GM20000 (cell line): Measurements from ENCODE around the gene KYAT1.

Experiments
- DNase-seq: peaks from one replicate; pipeline ENCODE4 v3.0.0; 2012; ENCODE audit warnings: low spot score
- TF ChIP-seq, protein P1 (sequence below): IDR thresholded peaks from 2 replicates; pipeline ENCODE4 v1.5.1; 2012; ENCODE audit warnings: mild to moderate bottlenecking, control low read depth; ENCODE audit errors: extremely low read depth, missing control alignments

Gene KYAT1

DNA sequence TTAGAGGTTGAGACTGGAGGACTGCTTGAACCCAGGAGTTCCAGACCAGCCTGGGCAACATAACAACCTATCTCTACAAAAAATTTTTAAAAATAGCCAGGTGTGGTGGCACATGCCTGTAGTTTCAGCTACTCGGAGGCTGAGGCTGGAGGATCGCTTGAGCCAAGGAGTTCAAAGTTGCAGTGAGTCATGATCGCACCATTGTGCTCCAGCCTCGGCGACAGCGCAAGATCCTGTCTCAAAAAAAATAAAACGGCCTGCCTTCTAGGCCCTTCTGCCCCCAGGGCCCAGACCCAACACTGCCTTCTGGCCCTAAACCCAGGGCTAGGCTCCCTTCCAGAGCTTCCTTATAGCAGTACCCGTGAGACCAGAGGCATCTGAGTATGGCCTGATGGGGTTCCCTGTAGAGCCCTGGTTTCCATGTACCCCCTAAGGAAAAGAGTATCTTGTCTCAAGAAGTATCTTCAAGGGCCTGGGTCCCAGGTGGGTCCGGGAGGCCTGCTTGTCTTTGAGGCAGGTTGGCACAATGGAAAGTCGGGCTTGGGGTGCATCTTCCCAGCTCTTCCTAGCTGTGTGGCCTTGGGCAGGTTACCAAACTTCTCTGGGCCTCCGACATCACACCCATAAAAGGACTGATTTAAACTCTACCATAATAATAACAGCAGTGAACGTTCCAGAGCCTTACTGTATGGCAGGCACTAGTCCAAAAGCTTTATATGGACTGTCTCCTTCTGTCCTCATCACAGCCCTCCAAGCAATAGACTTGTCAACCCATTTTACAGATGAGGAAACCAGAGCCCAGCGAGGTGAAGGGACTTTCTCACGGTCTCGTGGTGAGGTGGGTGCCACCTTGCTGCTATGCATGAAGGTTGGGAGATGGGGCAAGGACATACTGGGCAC is 9.8 kb upstream of the KYAT1 start:
- DNase-seq: no peak
- TF ChIP-seq, protein P1, sequence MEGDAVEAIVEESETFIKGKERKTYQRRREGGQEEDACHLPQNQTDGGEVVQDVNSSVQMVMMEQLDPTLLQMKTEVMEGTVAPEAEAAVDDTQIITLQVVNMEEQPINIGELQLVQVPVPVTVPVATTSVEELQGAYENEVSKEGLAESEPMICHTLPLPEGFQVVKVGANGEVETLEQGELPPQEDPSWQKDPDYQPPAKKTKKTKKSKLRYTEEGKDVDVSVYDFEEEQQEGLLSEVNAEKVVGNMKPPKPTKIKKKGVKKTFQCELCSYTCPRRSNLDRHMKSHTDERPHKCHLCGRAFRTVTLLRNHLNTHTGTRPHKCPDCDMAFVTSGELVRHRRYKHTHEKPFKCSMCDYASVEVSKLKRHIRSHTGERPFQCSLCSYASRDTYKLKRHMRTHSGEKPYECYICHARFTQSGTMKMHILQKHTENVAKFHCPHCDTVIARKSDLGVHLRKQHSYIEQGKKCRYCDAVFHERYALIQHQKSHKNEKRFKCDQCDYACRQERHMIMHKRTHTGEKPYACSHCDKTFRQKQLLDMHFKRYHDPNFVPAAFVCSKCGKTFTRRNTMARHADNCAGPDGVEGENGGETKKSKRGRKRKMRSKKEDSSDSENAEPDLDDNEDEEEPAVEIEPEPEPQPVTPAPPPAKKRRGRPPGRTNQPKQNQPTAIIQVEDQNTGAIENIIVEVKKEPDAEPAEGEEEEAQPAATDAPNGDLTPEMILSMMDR: no peak

DNA sequence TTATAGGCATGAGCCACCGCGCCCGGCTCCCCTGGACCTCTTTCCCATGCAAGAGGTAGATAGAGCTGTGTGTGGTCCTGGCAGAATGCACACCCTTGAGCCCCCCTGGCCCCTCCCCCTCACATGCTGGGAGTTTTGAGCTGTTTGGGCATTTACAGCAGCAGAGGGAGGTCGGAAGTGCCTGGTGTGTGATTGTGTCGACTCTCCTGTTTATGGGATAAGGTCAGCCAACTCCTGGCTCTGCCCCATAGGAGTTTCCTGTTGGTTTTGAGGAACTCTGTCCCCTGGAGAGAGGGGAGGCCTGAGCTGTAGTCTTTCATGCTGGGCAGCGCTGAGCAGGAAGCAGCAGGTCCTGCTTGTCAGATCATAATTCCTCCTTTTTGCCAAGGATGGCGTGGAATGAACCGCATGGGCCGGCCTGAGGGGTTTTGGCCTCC is 6.2 kb upstream of the KYAT1 start:
- DNase-seq: no peak
- TF ChIP-seq, protein P1: no peak

DNA sequence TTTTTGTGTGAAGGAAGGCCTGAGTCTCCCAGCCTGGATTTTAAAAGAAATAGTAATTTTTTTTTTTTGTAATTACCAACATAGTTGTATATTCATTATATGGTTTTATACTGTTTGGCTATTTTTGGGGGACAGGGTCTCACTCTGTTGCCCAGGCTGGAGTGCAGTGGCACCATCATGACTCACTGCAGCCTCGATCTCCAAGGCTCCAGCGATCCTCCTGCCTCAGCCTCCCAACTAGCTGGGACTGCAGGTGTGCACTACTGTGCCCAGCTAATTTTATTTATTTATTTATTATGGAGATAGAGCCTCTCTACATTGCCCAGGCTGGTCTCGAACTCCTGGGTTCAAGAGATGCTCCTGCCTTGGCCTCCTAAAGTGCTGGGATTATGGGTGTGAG is 5.3 kb upstream of the KYAT1 start:
- TF ChIP-seq, protein P1: no peak
- no peak for DNase-seq

DNA sequence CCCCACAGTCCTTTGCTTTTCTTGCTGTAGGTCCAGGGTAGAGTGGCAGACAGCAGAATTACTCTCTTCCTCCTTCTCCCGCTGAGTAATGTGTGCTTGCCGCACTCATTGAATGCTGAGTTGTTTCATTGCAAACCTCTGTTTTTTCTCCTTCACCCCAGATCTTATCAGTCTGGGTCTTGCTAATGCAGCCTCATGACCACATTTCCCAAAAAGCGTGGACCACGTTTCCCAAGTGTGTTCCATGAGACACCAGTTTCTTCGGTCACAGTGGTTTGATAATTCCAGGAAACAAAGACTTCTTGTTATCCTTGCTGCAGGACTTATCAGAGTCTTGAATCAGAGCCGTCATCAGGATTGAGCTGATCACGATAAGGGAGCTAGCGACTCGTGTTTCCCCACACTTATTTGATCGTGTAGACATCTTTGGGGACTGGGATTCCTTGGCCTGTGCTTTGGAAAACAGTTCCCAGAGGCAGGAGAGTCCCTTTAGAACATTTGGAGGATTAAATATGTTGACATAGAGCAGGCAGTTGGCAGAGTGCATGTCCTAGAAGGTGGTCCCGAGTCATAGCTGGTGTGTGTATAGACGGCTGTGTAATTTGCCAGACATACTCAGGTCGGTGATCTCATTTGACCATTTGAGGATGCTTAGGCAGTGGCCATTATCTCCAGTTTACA is 4.6 kb upstream of the KYAT1 start:
- TF ChIP-seq, protein P1: no peak
- no peak for DNase-seq

DNA sequence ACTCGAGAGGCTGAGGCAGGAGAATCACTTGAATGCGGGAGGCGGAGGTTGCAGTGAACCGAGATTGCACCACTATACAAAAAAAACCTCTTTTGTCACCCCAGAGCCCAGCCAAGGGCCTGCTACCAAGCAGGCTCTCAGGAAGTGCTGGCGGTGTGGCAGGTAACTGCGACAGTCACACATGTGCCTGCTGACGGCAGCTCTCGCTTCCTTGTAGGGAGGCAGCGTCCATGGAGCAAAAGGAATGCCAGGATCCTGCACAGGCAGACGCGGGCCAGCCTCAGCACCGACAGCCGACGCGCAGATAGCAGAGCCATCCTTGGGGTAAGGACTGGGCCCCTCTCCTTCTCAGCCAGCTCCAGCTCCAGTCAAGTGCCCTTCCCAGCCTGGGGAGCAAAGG is 4.0 kb upstream of the KYAT1 start:
- DNase-seq: no peak
- TF ChIP-seq, protein P1: no peak

DNA sequence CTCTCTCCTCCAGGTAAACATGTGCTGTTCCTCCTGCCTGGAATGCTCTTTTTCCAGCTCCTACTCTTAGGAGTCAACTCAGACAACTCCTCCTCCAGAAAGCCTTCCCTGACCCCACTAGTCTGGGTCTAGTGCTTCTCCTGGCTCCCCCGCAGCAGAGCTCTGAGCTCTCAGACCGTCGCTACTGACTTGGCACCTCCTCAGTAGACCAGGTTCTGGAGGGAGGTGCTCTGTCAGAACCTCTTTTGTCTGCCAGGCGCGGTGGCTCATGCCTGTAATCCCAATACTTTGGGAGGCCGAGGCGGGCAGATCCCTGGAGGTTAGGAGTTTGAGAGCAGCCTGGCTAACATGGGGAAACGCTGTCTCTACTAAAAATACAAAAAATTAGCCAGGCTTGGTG is 3.6 kb upstream of the KYAT1 start:
- no peak for DNase-seq
- TF ChIP-seq, protein P1: no peak

DNA sequence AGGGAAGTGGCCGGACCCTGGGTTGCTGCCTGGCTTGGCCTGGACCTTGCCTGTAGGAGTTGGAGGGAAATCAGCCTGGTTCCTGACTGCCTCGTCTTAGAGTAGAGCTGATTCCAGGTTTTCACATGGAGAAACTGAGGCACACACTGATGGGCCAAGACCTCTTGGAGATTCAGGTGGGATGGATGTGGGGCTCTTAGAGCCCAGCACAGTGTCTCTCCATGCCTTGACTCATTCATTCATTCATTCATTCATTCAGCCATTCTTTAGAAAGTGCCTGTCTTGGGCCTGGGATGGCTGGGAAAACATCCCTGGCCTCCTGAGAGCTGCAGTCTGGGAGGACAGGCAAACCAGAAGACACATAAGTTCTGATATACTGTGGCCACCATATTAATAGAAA is 2.4 kb upstream of the KYAT1 start:
- TF ChIP-seq, protein P1: no peak
- DNase-seq: no peak
